Endothelial cell of umbilical vein (primary cell): ENCODE results near the gene LHFPL4. TPM values are rescaled to one million over a fixed set of nuclear protein-coding genes. Genes with fewer than 3 reads are reported as not detected.

ENCODE experiments used
- BruUV-seq: library from RNA; stranded (reverse); fragments of 400-500 nt; replicated peaks from 2 replicates; lab custom pipeline; 2021; lab: Mats Ljungman, UMichigan
- CTCF ChIA-PET: fragments of 300-600, 350-600 bp; sonication (Branson Sonifier 250); formaldehyde crosslinking; loops from one replicate; lab custom pipeline; 2021; ENCODE audit warnings: antibody characterized with exemption, inconsistent platforms; lab: Charles Lee
- POLR2A ChIA-PET: fragments of 300-600, 350-600 bp; sonication (Branson Sonifier 250); formaldehyde crosslinking; loops from one replicate; lab custom pipeline; 2021; ENCODE audit warnings: antibody characterized with exemption, inconsistent platforms; lab: Charles Lee
- DNase-seq: peaks from one replicate; pipeline ENCODE4 v3.0.0-alpha.2; 2011; ENCODE audit warnings: low read depth, low spot score
- FAIRE-seq: peaks from 2 replicates; lab custom pipeline; 2011; peaks lifted over from hg19 to GRCh38; lab: Jason Lieb, UNC
- H2AFZ ChIP-seq: 2 replicates; pipeline ENCODE4 v1.6.0; 2012; ENCODE audit warnings: low read depth, low read length, control low read depth, inconsistent platforms
- H3K27ac ChIP-seq: 2 replicates; pipeline ENCODE4 v1.5.1; 2011; ENCODE audit warnings: low read depth, mild to moderate bottlenecking, control low read depth, low read length, moderate library complexity; ENCODE audit not compliant: insufficient read depth
- H3K27me3 ChIP-seq, 2 experiments: 2 replicates each; pipeline versions ENCODE4 v1.6.0 to v1.6.1; 2011; ENCODE audit warnings: low read length in 2 of 2, mixed read lengths in 1 of 2; ENCODE audit not compliant: control insufficient read depth in 2 of 2, insufficient read depth in 2 of 2
- H3K36me3 ChIP-seq, 2 experiments: 2 replicates in 1 of 2; 3 replicates in 1 of 2; pipeline ENCODE4 v1.5.1; 2011; ENCODE audit warnings: low read length in 2 of 2, mild to moderate bottlenecking in 1 of 2, moderate library complexity in 1 of 2; ENCODE audit not compliant: control insufficient read depth in 2 of 2, insufficient read depth in 2 of 2; ENCODE audit errors: extremely low read depth in 1 of 2
- H3K4me1 ChIP-seq: 3 replicates; pipeline ENCODE4 v1.5.1; 2011; ENCODE audit warnings: mild to moderate bottlenecking, low read length; ENCODE audit not compliant: control insufficient read depth, insufficient read depth; ENCODE audit errors: extremely low read depth
- H3K4me2 ChIP-seq: 2 replicates; pipeline ENCODE4 v1.6.1; 2011; ENCODE audit warnings: low read length, control low read depth, mixed read lengths; ENCODE audit not compliant: insufficient read depth
- H3K4me3 ChIP-seq, 3 experiments: fragments of 200-600 bp in 1 of 3; sonication (generic), shearing (Covaris generic) in 1 of 3; replicated peaks in 1 of 3; 2 replicates each; pipeline ENCODE4 v1.5.1; 2011 to 2016; ENCODE audit warnings: control low read depth in 3 of 3, low read length in 3 of 3, mild to moderate bottlenecking in 2 of 3, inconsistent platforms in 1 of 3, low read depth in 1 of 3, moderate library complexity in 1 of 3; ENCODE audit not compliant: insufficient read depth in 1 of 3
- H3K79me2 ChIP-seq: 2 replicates; pipeline ENCODE4 v1.6.0; 2012; ENCODE audit warnings: low read length, inconsistent platforms; ENCODE audit not compliant: control insufficient read depth, insufficient read depth
- H3K9ac ChIP-seq: replicated peaks from 2 replicates; pipeline ENCODE3; 2011; ENCODE audit warnings: low read length, control low read depth; ENCODE audit not compliant: insufficient read depth; ENCODE audit errors: extremely low read depth
- H3K9me1 ChIP-seq: replicated peaks from 3 replicates; pipeline ENCODE4 v1.6.0; 2011; ENCODE audit warnings: mild to moderate bottlenecking, low read length; ENCODE audit not compliant: control insufficient read depth, insufficient read depth; ENCODE audit errors: extremely low read depth
- H3K9me3 ChIP-seq: replicated peaks from 2 replicates; pipeline ENCODE4 v1.5.1; 2012; ENCODE audit warnings: low read length, inconsistent platforms; ENCODE audit not compliant: control insufficient read depth, insufficient read depth
- H4K20me1 ChIP-seq: replicated peaks from 2 replicates; pipeline ENCODE3; 2011; ENCODE audit warnings: mild to moderate bottlenecking, low read length; ENCODE audit not compliant: control insufficient read depth, insufficient read depth; ENCODE audit errors: extremely low read depth
- EZH2 ChIP-seq: IDR thresholded peaks from 2 replicates; pipeline ENCODE4 v1.6.1; 2012; ENCODE audit warnings: borderline replicate concordance, low read depth, mild to moderate bottlenecking, moderate library complexity, low read length, inconsistent platforms; ENCODE audit not compliant: severe bottlenecking
- FOS ChIP-seq: IDR thresholded peaks from 2 replicates; pipeline ENCODE4 v1.6.1; 2011; ENCODE audit warnings: mild to moderate bottlenecking, low read length, moderate library complexity, borderline replicate concordance; ENCODE audit not compliant: insufficient read depth
- GATA2 ChIP-seq: IDR thresholded peaks from 2 replicates; pipeline ENCODE4 v1.7.0; 2011; ENCODE audit warnings: low read depth, mild to moderate bottlenecking, moderate library complexity, mixed read lengths, low read length; ENCODE audit not compliant: insufficient read length, insufficient read depth
- JUN ChIP-seq: IDR thresholded peaks from 2 replicates; pipeline ENCODE4 v1.6.1; 2011; ENCODE audit warnings: borderline replicate concordance, low read depth; ENCODE audit not compliant: insufficient read length, insufficient read depth
- MYC ChIP-seq: IDR thresholded peaks from one replicate; pipeline ENCODE4 v1.6.1; 2011; ENCODE audit warnings: mild to moderate bottlenecking, low read depth, low read length
- POLR2A ChIP-seq: IDR thresholded peaks from 2 replicates; pipeline ENCODE4 v1.6.1; 2012; ENCODE audit warnings: low read depth, mild to moderate bottlenecking, control low read depth, low read length
- POLR2AphosphoS5 ChIP-seq: IDR thresholded peaks from 2 replicates; pipeline ENCODE4 v1.6.1; 2012; ENCODE audit warnings: low read depth, mild to moderate bottlenecking, control low read depth, low read length, moderate library complexity; ENCODE audit not compliant: insufficient read depth
- dilution Hi-C: fragments of 300-500 bp; cut with MboI; formaldehyde crosslinking; loops from one replicate; pipeline ENCODE4 v1.15.0; 2019; ENCODE audit warnings: low sequenced_read_pairs; ENCODE audit not compliant: extremely low pct_ligation_motif_present
- intact Hi-C: fragments of 100-400 bp; cut with micrococcal nuclease; formaldehyde crosslinking; loops from one replicate; pipeline ENCODE4 v1.10.0; 2022
- polyA plus RNA-seq, 4 experiments: library from polyadenylated mRNA; depleted of rRNA in 3 of 4; stranded (reverse) in 3 of 4; unstranded in 1 of 4; fragments of >200 nt; gene quantifications; 2 replicates each; pipeline versions ENCODE4 v1.2.1 to v1.2.3, GENCODE V29; 2011 to 2012; ENCODE audit warnings: missing spikeins in 1 of 4
- total RNA-seq: library from RNA; stranded (reverse); gene quantifications from 2 replicates; pipeline ENCODE4 v1.2.3, GENCODE V29; 2021
- TF ChIP-seq, protein P1 (sequence below), 2 donors: IDR thresholded peaks; 1 replicate in 1 of 2; 2 replicates in 1 of 2; pipeline ENCODE4 v1.5.1; 2011; ENCODE audit warnings: low read length in 2 of 2, mild to moderate bottlenecking in 2 of 2, moderate library complexity in 2 of 2, control low read depth in 1 of 2, inconsistent platforms in 1 of 2, low read depth in 1 of 2; ENCODE audit not compliant: insufficient read depth in 1 of 2; ENCODE audit errors: extremely low read depth in 1 of 2
- TF ChIP-seq, protein P2 (sequence below): IDR thresholded peaks from 2 replicates; pipeline ENCODE4 v1.6.1; 2011; ENCODE audit not compliant: insufficient read depth, insufficient read length

The LHFPL4 gene
- total and polyA plus RNA-seq, 2 donors (not counting 3 experiments of a cell fraction or from before 2014, with no cell fraction given): not detected

DNA sequence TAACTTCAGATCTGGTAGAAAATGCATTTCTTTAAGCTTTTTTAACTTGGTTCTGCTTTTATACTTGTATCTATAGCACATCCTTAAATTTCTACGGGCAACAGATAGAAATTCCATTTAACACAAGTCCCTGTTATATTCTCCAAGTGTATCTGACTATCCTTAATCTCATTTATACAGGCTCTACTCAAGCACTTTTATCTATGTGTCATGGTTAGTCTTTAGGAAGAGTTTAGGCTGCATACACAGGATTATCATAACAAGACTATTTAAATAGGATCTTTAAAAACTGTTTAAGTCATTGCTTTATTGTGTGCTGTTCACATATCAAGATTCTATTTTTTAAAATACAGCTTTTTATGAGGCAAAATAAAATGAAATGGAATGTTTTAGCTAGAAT lies 103.5 kb downstream of the LHFPL4 start:
- BruUV-seq: no TSS peak
- no peak overlapping the region for H3K4me2 ChIP-seq
- H2AFZ ChIP-seq: no peak overlapping the region
- no peaks in the 10 kb centered on the region for H3K9me1 ChIP-seq
- no peaks in the 10 kb centered on the region for H3K9me3 ChIP-seq
- no peaks in the 10 kb centered on the region for H3K27me3 ChIP-seq
- no peak overlapping the region for H3K4me3 ChIP-seq
- FAIRE-seq (no peak), DNase-seq (no peak)
- POLR2A ChIA-PET: no interaction called here
- dilution Hi-C loops: no loop called here
- H3K9ac ChIP-seq: no peak overlapping the region
- CTCF ChIA-PET: interaction anchor here (1.0 kb wide), 1 partner anchor 9 kb away, joined by 3 read pairs; no protein-coding TSS in a partner anchor
- H4K20me1 ChIP-seq: peaks cover 3% of the 10 kb centered on the region
- H3K36me3 ChIP-seq: peaks cover 31 to 64% of the 10 kb centered on the region in 2 experiments
- TF ChIP-seq JUN: no peak
- no peak for TF ChIP-seq MYC
- TF ChIP-seq GATA2: no peak
- TF ChIP-seq, protein P1, sequence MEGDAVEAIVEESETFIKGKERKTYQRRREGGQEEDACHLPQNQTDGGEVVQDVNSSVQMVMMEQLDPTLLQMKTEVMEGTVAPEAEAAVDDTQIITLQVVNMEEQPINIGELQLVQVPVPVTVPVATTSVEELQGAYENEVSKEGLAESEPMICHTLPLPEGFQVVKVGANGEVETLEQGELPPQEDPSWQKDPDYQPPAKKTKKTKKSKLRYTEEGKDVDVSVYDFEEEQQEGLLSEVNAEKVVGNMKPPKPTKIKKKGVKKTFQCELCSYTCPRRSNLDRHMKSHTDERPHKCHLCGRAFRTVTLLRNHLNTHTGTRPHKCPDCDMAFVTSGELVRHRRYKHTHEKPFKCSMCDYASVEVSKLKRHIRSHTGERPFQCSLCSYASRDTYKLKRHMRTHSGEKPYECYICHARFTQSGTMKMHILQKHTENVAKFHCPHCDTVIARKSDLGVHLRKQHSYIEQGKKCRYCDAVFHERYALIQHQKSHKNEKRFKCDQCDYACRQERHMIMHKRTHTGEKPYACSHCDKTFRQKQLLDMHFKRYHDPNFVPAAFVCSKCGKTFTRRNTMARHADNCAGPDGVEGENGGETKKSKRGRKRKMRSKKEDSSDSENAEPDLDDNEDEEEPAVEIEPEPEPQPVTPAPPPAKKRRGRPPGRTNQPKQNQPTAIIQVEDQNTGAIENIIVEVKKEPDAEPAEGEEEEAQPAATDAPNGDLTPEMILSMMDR (IDR thresholded peaks at IDR 0.05; ENCODE audit: extremely low read depth in 1 of 2, insufficient read depth in 1 of 2, low read depth in 1 of 2, low read length in 2 of 2): no peak
- no peak for TF ChIP-seq EZH2
- no peak for TF ChIP-seq POLR2AphosphoS5
- no peak for TF ChIP-seq FOS
- no peak for TF ChIP-seq POLR2A
- TF ChIP-seq, protein P2, sequence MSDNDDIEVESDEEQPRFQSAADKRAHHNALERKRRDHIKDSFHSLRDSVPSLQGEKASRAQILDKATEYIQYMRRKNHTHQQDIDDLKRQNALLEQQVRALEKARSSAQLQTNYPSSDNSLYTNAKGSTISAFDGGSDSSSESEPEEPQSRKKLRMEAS: no peak
- peaks cover 25% of the 10 kb centered on the region for H3K79me2 ChIP-seq
- no peak overlapping the region for H3K27ac ChIP-seq
- intact Hi-C loops: no loop called here
- no peaks in the 10 kb centered on the region for H3K4me1 ChIP-seq
